ENCODE measurements around the gene TMEM242. TPM values are rescaled to one million over a fixed set of nuclear protein-coding genes. Genes with fewer than 3 reads are reported as not detected.

The TMEM242 gene
- polyA plus RNA-seq, 1 of the 3 experiments (the other 2 are of a cell fraction) = 7.4 TPM

DNA sequence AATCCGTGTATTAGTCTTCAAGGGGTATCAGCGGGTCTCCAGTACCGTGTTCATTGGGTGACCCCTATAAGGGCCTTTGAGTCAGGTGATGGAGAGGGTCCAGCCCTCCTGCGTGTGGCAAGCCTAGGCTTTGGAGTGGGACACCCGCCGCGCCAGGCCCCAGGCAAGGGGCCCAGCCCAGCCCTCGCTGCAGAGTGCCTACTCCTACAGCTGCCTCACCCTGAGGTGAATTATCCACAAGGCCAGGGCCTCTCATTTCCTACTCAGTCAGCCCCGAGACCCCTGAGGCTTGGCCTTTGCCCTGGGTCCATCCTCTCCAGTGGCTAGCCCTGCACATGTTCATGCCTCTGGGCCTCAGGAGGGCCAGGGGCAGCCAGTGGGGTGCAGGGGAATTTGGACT is 45.1 kb downstream of the TMEM242 start:
- Histone ChIP-seq H3F3A (replicated peaks; ENCODE audit: insufficient read depth) (no peaks in the 10 kb centered on the region), H3K27me3 (ENCODE audit: insufficient read depth) (no peaks in the 10 kb centered on the region), H3K9ac (no peak overlapping the region), H3K4me2 (no peak overlapping the region), H3K79me2 (ENCODE audit: insufficient read depth) (no peaks in the 10 kb centered on the region), H3K4me3 (ENCODE audit: low read depth in 2 of 2, low read length in 1 of 2) (no peak overlapping the region), H3K36me3 (replicated peaks in 1 of 2; ENCODE audit: control insufficient read depth in 1 of 2, insufficient read depth in 2 of 2, low read length in 1 of 2) (no peaks in the 10 kb centered on the region), H3K9me3 (no peaks in the 10 kb centered on the region), H3K27ac (ENCODE audit: low read depth in 2 of 2, low read length in 1 of 2) (no peak overlapping the region), H4K20me1 (ENCODE audit: insufficient read depth) (no peaks in the 10 kb centered on the region), H3K4me1 (ENCODE audit: control insufficient read depth in 1 of 2, insufficient read depth in 2 of 2, low read depth in 1 of 2, low read length in 1 of 2) (peaks cover 0 to 3% of the 10 kb centered on the region in 2 experiments; a peak in 1 of 4 replicates), H2AFZ (ENCODE audit: low read depth) (no peak overlapping the region), H3K9me2 (no peaks in the 10 kb centered on the region)
- POLR2A ChIA-PET = no interaction called here
- 94% methylated on average over 4 of the region's 9 CpGs for WGBS (ENCODE audit: low lambda C conversion rate)
- TF ChIP-seq, protein P1, sequence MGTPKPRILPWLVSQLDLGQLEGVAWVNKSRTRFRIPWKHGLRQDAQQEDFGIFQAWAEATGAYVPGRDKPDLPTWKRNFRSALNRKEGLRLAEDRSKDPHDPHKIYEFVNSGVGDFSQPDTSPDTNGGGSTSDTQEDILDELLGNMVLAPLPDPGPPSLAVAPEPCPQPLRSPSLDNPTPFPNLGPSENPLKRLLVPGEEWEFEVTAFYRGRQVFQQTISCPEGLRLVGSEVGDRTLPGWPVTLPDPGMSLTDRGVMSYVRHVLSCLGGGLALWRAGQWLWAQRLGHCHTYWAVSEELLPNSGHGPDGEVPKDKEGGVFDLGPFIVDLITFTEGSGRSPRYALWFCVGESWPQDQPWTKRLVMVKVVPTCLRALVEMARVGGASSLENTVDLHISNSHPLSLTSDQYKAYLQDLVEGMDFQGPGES (IDR thresholded peaks at IDR 0.05; ENCODE audit: low read depth, low read length) = no peak
- no peak for TF ChIP-seq ELF1 (IDR thresholded peaks at IDR 0.05)
- TF ChIP-seq GATA2 (CRISPR knock-in tag; IDR thresholded peaks at IDR 0.05) = no peak
- TF ChIP-seq FOSL2 (IDR thresholded peaks at IDR 0.05; ENCODE audit: borderline replicate concordance, low read depth) = no peak
- TF ChIP-seq, protein P2, sequence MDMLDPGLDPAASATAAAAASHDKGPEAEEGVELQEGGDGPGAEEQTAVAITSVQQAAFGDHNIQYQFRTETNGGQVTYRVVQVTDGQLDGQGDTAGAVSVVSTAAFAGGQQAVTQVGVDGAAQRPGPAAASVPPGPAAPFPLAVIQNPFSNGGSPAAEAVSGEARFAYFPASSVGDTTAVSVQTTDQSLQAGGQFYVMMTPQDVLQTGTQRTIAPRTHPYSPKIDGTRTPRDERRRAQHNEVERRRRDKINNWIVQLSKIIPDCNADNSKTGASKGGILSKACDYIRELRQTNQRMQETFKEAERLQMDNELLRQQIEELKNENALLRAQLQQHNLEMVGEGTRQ (IDR thresholded peaks at IDR 0.05; ENCODE audit: borderline replicate concordance, low read depth, low read length) = no peak
- no peak for TF ChIP-seq CHD2 (IDR thresholded peaks at IDR 0.05; ENCODE audit: low read length, partially characterized antibody)
- TF ChIP-seq NFIC (IDR thresholded peaks at IDR 0.05; ENCODE audit: borderline replicate concordance) = no peak
- TF ChIP-seq, protein P3, sequence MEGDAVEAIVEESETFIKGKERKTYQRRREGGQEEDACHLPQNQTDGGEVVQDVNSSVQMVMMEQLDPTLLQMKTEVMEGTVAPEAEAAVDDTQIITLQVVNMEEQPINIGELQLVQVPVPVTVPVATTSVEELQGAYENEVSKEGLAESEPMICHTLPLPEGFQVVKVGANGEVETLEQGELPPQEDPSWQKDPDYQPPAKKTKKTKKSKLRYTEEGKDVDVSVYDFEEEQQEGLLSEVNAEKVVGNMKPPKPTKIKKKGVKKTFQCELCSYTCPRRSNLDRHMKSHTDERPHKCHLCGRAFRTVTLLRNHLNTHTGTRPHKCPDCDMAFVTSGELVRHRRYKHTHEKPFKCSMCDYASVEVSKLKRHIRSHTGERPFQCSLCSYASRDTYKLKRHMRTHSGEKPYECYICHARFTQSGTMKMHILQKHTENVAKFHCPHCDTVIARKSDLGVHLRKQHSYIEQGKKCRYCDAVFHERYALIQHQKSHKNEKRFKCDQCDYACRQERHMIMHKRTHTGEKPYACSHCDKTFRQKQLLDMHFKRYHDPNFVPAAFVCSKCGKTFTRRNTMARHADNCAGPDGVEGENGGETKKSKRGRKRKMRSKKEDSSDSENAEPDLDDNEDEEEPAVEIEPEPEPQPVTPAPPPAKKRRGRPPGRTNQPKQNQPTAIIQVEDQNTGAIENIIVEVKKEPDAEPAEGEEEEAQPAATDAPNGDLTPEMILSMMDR (IDR thresholded peaks at IDR 0.05) = no peak
- TF ChIP-seq FOXJ3 (CRISPR knock-in tag; IDR thresholded peaks at IDR 0.05) = no peak
- TF ChIP-seq POLR2AphosphoS5 (IDR thresholded peaks at IDR 0.05; ENCODE audit: low read depth, low read length) = no peak
- no peak for TF ChIP-seq EP300 (IDR thresholded peaks at IDR 0.05; ENCODE audit: borderline replicate concordance in 1 of 2, low read depth in 1 of 2, low read length in 1 of 2)
- TF ChIP-seq, protein P4, sequence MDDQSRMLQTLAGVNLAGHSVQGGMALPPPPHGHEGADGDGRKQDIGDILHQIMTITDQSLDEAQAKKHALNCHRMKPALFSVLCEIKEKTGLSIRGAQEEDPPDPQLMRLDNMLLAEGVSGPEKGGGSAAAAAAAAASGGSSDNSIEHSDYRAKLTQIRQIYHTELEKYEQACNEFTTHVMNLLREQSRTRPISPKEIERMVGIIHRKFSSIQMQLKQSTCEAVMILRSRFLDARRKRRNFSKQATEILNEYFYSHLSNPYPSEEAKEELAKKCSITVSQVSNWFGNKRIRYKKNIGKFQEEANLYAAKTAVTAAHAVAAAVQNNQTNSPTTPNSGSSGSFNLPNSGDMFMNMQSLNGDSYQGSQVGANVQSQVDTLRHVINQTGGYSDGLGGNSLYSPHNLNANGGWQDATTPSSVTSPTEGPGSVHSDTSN (IDR thresholded peaks at IDR 0.05) = no peak
- no peak for DNase-seq
- CTCF ChIA-PET = interaction anchor here (0.7 to 1.2 kb wide), 3 partner anchors 50 to 244 kb away, joined by 3 to 4 read pairs (median 3); no protein-coding TSS in a partner anchor

DNA sequence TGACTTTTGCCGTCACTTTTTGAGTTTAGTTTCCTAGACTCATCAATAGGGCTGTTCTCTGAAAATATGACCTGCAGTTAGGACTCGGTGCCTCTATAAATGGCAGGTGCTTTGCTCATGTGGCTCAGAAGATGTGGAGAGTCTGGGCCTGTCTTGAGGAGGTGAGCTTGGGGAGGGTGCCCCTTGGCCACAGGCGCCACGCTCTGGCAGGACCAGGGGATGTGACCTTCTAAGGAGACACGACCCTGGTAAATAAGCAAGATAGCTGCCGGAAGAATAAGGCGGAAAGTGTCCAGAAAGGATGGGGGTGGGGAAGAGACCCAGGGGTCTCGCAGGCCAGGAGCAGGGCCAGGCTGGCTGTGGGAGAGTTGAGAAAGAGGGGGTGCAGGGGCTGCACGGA is 46.6 kb downstream of the TMEM242 start:
- Histone ChIP-seq H4K20me1 (ENCODE audit: insufficient read depth) (no peaks in the 10 kb centered on the region), H3K27ac (ENCODE audit: low read depth in 2 of 2, low read length in 1 of 2) (no peak overlapping the region), H2AFZ (ENCODE audit: low read depth) (no peak overlapping the region), H3K4me3 (ENCODE audit: low read depth in 2 of 2, low read length in 1 of 2) (no peak overlapping the region), H3K9me2 (no peaks in the 10 kb centered on the region), H3F3A (replicated peaks; ENCODE audit: insufficient read depth) (no peaks in the 10 kb centered on the region), H3K9ac (no peak overlapping the region), H3K4me2 (no peak overlapping the region), H3K4me1 (ENCODE audit: control insufficient read depth in 1 of 2, insufficient read depth in 2 of 2, low read depth in 1 of 2, low read length in 1 of 2) (peaks cover 0 to 3% of the 10 kb centered on the region in 2 experiments; a peak in 1 of 4 replicates), H3K27me3 (ENCODE audit: insufficient read depth) (no peaks in the 10 kb centered on the region), H3K36me3 (replicated peaks in 1 of 2; ENCODE audit: control insufficient read depth in 1 of 2, insufficient read depth in 2 of 2, low read length in 1 of 2) (no peaks in the 10 kb centered on the region), H3K79me2 (ENCODE audit: insufficient read depth) (no peaks in the 10 kb centered on the region), H3K9me3 (no peaks in the 10 kb centered on the region)
- TF ChIP-seq EZH2phosphoT487 (IDR thresholded peaks at IDR 0.05; ENCODE audit: borderline replicate concordance, low read depth) (no peak), RAD21 (IDR thresholded peaks at IDR 0.05; ENCODE audit: low read length) (no peak), MXI1 (IDR thresholded peaks at IDR 0.05; ENCODE audit: low read depth, low read length) (no peak), SIN3A (IDR thresholded peaks at IDR 0.05; ENCODE audit: borderline replicate concordance, low read depth, low read length) (no peak)
- TF ChIP-seq, protein P3 (IDR thresholded peaks at IDR 0.05) = no peak
- 94% methylated on average over 9 of the region's 9 CpGs for WGBS (ENCODE audit: low lambda C conversion rate)
- CTCF ChIA-PET = no interaction called here
- POLR2A ChIA-PET = no interaction called here
- DNase-seq = no peak
